ENCODE data around the gene EID2. TPM values are rescaled to one million over a fixed set of nuclear protein-coding genes. Genes with fewer than 3 reads are reported as not detected.

Gene EID2
- total and polyA plus RNA-seq, 2 experiments from 2014 or later: 20.3 to 75.0 TPM

DNA sequence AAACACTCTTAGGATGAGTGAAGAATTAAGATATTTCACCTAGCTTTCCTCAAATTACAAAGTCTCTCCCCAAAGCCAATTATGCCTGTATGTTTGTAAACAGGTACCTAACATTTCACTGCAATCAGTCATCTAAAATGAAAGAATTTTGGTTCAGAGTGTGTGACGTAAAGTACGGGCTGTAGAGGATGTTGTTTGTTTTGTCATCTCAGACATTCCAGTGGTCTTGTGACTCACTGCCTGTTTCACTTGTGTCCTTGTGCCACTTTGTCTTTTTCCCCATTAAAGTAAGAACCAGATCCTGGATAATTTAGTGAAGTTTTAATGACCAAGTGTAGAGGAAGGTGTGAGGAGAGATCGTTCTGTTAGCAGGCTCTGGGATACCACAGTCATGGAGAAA is 28.6 kb upstream of the EID2 start:
- no peak for TF ChIP-seq CTCF (IDR thresholded peaks at IDR 0.05; ENCODE audit: low read depth, low read length)
- no peak overlapping the region for H3K27ac ChIP-seq
- no peaks in the 10 kb centered on the region for H3K4me1 ChIP-seq (ENCODE audit: low read depth)
- peaks cover 12% of the 10 kb centered on the region for H3K27me3 ChIP-seq
- DNase-seq (ENCODE audit: low read depth in 1 of 2, low spot score in 1 of 2): peak in 1 of 2 donors; percentile 3
- H3K9me3 ChIP-seq (ENCODE audit: low read depth): no peaks in the 10 kb centered on the region
- no peaks in the 10 kb centered on the region for H3K36me3 ChIP-seq
- no peak overlapping the region for H3K4me3 ChIP-seq

GRCh38 chr19:39566064-39566463 is 26.1 kb upstream of the EID2 start:
- no peak overlapping the region for H3K4me3 ChIP-seq
- no peak for TF ChIP-seq CTCF (IDR thresholded peaks at IDR 0.05; ENCODE audit: low read depth, low read length)
- H3K27ac ChIP-seq: no peak overlapping the region
- H3K36me3 ChIP-seq: no peaks in the 10 kb centered on the region
- H3K9me3 ChIP-seq (ENCODE audit: low read depth): no peaks in the 10 kb centered on the region
- peaks cover 12% of the 10 kb centered on the region for H3K27me3 ChIP-seq
- H3K4me1 ChIP-seq (ENCODE audit: low read depth): no peaks in the 10 kb centered on the region
- peak in 1 of 2 donors; percentile 37 for DNase-seq (ENCODE audit: low read depth in 1 of 2, low spot score in 1 of 2)

DNA sequence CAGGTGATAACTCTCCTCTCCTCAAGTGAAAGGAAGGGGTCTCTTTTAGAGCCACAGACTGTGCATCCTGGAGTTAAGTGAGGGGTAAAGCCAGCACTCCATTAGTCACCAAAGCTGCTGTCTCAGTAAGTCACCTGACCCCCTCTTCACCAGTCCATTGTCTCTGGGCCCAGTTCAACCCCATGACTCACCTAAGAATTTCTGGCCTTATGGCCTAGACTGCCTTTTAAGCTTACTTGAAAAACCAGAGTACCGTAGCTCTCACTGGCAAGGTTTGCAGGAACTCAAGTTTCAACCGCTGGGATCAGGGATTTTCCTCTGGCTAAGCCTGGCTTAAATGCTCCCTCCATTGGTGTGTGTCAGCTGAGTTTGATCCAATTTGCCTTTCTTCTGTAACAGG is 23.4 kb upstream of the EID2 start:
- TF ChIP-seq CTCF (IDR thresholded peaks at IDR 0.05; ENCODE audit: low read depth, low read length): no peak
- peak in 1 of 2 donors; percentile 3 for DNase-seq (ENCODE audit: low read depth in 1 of 2, low spot score in 1 of 2)
- Histone ChIP-seq H3K9me3 (ENCODE audit: low read depth) (no peaks in the 10 kb centered on the region), H3K27ac (no peak overlapping the region), H3K4me3 (no peak overlapping the region), H3K36me3 (no peaks in the 10 kb centered on the region), H3K4me1 (ENCODE audit: low read depth) (no peaks in the 10 kb centered on the region), H3K27me3 (peaks cover under 1% of the 10 kb centered on the region)

- Histone ChIP-seq H3K27ac (no peak overlapping the region), H3K4me1 (ENCODE audit: low read depth) (peaks cover 4% of the 10 kb centered on the region), H3K36me3 (no peaks in the 10 kb centered on the region), H3K4me3 (no peak overlapping the region), H3K9me3 (ENCODE audit: low read depth) (no peaks in the 10 kb centered on the region), H3K27me3 (no peaks in the 10 kb centered on the region)
- DNase-seq (ENCODE audit: low read depth in 1 of 2, low spot score in 1 of 2): no peak
- no peak for TF ChIP-seq CTCF (IDR thresholded peaks at IDR 0.05; ENCODE audit: low read depth, low read length)
Measured at GRCh38 chr19:39558624-39559117, 18.7 kb upstream of the EID2 start.

DNA sequence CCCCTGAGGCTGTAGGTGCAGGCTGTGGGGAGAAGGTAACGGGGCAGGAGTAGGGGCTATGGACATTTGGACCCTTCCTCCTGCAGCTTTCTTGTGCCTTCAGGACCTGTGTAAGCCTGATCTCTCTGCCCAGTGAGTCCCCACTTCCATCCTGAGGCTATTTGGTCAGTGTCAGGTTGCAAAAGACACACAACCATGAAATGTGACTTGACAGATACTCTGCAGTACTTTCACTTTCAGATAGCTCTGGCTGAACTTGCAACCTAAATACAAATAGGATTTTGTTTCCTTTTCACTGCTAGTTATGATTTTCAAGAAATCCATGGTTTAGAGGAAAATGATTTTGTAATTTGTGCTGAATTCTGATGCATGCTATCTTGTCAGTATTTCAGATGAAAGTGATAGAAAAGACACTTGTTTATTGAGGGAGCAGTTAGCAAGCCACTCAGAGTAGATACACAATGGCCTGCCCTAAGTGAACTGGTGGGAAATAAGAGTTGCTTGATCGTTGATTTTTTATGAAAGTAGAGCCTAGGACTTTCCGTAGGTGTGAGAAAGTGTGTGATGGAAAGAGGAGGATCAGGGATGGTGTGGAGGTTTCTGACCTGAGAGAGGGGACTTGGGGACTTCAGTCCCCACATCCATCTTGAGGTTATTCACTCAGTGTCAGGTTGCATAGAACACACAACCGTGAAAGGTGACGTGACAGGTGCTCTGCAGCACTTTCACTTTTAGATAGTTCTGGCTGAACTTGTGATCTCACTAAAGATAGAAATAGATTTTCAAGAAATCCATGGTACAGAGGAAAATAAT is 18.1 kb upstream of the EID2 start:
- Histone ChIP-seq H3K27ac (no peak overlapping the region), H3K4me3 (no peak overlapping the region), H3K4me1 (ENCODE audit: low read depth) (peaks cover 4% of the 10 kb centered on the region), H3K27me3 (no peaks in the 10 kb centered on the region), H3K9me3 (ENCODE audit: low read depth) (no peaks in the 10 kb centered on the region), H3K36me3 (no peaks in the 10 kb centered on the region)
- DNase-seq (ENCODE audit: low read depth in 1 of 2, low spot score in 1 of 2): peak; percentile 3
- no peak for TF ChIP-seq CTCF (IDR thresholded peaks at IDR 0.05; ENCODE audit: low read depth, low read length)

Measured in cardiac muscle cell (in vitro differentiated cells and primary cell).